HPDE6-E6E7 (cell line): Measurements from ENCODE around the gene TBRG1.

Source experiments
- DNase-seq: peaks from one replicate; pipeline ENCODE4 v3.0.0; 2011; ENCODE audit warnings: missing footprints; ENCODE audit errors: extremely low spot score

TBRG1 gene

DNA sequence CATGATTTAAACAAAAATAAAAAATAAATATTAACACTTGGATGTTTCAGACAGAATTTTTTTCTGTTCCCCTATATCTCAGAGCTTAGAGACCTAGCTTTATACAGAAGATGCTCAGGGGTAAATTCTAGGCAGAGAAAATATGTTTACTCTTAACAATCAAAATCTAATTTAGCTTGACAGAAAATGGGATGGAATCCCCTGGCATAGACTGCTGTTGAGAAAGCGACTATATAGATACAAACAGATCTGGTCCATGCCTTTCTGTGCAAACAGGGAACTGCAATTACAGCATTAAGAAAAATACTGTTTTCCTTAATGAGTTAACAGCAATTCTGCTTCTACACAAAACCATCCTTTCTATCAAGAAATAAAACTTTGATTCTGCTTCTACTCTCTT, 36.3 kb downstream of the TBRG1 start:
- no peak for DNase-seq

DNA sequence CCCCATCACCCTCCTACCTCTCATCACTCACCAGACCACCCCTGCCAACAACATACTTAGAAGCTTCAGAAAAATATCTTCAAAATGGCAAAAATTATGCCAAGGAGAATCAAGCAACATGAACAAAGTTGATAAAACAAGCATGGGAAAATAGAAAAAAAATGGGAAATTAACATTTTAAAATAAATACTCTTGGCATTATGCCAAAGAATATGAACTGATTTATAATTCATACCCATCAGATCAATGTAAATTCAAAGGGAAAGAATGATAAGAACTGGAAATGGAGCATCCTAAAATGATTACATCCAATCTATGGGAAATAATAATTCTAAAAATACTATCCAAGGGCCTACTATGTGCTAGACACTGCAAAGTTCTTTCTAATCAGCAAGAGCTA, 38.9 kb downstream of the TBRG1 start:
- no peak for DNase-seq

DNA sequence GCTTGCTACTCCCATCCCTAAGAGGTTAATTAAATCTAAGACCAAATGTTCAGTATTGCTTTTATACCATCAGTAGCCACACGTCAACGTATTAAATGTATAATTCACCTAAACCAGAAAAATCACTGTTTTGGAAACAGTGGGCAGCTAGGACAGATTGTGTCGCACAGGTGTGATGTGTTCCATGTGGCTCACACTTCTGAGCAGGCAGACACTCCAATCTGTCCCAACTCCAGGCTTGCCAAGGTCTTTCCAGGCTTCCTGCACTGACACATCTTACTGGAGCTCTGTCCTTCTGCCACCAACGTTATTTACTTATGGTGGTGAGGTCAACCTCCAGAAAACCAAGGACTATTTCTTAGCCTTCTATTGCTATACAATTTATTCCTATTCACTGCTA, 39.4 kb downstream of the TBRG1 start:
- DNase-seq: no peak

DNA sequence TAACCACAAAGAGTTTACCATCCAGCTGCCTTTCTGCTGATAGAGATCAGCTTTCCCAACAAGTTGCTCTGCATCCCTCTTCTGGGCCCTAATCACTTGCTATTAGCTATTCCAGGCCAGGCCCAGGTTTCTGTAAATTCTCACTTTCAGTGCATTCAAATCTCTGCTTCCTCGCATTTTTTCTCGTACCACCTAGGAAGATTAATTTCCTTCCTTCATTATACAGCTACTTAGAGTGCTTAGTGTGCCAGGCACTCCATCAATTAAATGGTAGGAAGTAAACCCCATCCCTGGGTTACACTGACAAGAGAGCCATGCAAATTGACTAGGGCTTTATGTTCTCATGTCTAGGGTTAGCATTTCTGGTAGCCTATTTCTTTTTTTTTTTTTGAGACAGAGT, 41.2 kb downstream of the TBRG1 start:
- no peak for DNase-seq

DNA sequence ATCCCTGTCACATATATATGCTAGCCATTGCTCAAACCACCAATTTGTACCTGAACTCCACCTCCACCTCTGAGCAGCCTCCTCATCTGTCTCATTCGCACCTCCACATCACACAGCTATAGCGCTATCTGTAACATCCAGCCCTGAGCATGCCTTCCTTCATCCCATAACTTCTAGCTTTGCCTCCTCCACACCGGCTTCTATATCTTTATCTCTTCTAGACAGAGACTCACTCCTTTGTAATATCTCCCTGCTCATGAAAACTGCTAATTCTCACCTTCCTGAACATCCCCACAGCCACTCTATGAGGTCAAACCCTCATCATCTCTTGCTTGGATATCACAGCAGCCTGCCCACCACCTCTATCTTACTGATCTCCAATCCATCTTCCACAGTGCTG, 44.9 kb downstream of the TBRG1 start:
- no peak for DNase-seq

DNA sequence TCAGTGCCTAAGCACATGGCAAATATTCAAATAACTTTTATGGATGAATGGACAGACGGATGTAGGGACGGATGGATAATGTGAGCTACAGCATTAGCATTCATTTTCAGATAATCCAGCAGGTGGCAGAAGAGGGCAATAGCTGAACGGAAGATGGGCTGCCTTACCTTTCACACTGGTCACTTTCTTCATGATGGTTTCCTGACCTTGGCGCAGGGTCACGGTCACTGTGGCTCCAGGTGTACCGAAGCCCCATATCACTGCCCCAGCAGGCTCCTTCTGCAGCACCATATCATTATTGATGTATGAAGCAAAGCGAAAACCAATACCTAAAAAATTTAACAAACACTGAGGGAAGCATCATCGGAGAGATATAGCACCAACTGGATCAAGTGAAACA, 46.5 kb downstream of the TBRG1 start:
- DNase-seq: peak; percentile 59

DNA sequence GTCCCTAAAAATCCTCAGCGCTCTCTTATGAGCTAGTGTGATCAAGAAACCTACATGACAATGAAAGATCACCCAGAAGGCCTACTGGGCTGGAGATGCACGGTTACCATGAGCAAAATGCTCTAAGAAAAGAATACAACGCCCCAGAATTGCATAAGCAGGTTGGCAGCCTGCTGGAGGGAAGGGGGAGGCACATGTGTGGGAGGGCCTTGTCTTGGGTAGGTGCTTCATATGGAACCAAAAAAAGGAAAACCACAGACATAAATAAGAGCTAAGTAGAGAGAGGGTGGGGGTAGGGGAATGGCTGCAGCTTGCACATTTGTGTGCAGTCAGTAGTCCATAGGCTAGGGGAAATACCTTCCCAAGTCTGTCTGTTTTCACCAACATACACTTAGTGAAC, 48.1 kb downstream of the TBRG1 start:
- no peak for DNase-seq

DNA sequence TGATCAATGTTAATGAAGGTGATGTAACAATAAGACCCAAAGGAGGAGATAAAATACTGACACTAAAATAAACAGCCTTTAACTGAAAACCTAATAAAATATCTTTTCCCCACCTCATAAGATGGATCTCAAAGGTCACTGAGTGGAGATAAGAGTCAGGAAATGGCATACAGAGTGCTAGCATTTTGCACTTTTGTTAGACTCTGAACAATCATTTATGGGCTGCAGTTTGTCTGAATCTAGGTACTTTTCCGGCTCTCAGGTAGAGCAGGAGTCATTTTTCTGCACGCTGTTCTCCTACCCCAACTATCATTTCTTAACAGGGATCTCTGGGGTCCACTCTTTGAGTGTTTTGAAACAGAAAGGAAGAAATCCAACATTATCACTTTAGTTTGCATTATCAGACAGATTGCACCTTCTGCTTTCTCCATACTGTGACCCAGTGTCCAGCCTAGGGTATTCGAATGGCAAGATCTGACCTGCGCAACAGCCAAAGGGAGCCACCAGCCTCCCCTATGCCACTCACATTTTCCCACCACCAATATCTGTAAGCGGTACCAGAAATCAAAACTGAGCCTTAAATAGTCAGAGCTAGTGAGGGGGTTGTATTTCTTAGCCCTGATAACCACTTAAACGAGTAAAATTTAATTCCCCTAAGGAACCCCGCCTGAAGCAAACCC, 50.0 kb downstream of the TBRG1 start:
- no peak for DNase-seq

DNA sequence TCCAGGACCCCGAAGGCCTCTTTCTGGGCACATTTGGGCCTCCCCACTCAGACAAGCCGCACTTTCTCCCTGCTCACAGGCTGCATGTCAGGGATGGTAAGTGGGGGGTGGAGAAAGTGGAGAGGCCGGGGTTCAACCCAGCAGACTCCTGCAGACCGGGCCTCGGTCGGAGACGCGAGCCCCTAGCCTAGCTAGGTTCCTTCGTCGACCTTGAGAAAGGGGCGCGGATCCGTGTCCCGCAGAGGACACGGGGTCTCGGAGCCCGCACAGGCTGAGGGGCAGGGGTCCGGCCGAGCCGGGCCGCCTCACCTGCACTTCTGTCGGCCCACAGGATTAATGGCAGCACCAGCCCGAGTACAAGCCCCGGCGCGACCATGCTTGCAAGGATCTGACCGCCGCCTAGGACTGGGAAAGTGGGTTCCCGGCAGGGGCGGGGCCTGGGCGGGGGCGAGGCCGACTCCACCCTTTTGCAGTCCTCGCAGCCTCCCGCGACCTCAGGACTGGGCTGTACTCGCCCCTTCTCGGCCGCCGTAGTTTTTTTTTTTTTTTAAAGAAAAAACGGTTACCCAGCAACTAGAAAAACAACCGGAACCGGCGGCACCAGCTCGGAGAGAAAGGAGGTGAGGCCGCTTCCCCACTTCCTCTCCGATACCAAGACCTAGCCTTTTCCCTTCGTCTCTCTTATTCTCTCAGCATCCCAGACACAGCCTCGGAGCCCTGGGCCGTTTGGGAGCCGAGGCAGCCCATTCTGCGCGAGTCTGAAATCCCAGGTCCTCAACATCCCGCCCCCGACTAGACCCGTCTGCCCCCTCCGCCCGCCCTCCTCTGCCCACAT, 50.9 kb downstream of the TBRG1 start, which contains the start of the genes SIAE and SPA17:
Gene SIAE, minus strand, starts transcription at position 407 of the 835 bp plus-strand sequence. Its CDS starts 31 bp downstream, at position 376.
Gene SPA17, plus strand, starts transcription at position 572 of the 835 bp plus-strand sequence. CDS start 1,361 bp downstream, outside the sequence.
- DNase-seq: peak; percentile 92

DNA sequence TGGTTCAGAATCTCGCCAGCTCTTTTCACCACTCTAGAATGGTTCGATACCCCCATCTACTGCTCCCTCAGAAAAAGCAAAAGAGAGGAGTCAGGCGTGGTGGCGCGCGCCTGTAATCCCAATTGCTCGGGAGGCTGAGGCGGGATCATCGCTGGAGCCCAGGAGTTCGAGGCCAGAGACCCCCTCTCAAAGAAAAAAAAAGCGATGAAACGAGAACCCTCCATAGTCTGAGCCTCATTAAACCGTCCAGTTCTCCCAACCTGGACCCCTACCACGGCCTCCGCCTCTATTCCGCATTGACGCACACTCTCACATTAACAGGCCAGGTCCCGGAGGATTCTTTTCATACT, 51.5 kb downstream of the TBRG1 start:
- no peak for DNase-seq

DNA sequence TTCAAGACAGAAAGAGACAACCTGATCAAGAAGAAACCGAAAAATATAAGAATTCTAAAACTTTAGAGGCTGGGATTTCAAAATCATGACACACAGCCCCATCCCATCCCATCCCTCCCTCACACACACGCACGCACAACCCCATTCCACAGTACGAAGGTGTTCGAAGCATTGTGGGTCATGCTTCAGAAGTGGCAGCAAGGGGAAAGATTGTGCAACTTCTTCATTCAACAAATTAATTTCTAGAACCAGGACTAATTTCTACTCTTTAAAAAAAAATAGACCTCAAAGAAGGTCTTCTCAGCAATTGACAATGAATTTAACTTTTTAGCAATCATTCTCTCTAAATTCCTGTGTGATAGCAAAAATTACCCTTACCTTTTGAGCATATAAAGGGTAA, 51.9 kb downstream of the TBRG1 start:
- DNase-seq: no peak

DNA sequence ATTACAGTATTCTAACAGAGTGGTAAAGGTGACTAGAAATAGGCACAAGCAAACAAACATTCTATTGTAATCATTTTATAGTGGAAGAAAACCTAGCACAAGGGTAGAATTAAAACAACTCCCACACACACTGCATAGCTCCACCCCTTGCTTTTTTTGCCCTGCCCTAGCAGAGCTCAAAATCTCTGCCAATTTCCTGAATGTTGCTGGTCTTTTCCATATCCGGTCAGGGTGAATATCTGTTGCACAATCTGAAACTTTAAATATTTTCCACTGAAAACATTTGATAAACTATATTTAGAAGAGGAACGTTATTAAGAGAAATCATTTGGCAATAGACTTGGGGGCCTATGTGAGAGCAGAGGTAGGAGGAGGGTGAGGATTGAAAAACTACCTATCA, 53.7 kb downstream of the TBRG1 start:
- DNase-seq: no peak

DNA sequence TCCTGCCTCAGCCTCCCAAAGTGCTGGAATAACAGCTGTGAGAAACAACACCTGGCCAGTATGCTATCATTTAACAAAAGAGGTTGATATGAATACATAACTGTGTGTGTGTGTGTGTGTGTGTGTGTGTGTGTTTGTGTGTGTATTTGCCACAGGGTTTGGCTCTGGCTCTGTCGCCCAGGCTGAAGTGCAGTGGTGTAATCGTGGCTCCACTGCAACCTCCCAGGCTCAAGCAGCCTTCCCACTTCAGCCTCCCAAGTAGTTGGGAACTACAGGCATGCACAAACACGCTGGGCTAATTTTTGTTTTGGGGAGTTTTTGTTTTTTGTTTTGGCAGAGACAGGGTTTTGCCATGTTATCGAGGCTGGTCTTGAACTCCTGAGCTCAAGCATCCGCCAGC, 55.8 kb downstream of the TBRG1 start:
- DNase-seq: no peak

DNA sequence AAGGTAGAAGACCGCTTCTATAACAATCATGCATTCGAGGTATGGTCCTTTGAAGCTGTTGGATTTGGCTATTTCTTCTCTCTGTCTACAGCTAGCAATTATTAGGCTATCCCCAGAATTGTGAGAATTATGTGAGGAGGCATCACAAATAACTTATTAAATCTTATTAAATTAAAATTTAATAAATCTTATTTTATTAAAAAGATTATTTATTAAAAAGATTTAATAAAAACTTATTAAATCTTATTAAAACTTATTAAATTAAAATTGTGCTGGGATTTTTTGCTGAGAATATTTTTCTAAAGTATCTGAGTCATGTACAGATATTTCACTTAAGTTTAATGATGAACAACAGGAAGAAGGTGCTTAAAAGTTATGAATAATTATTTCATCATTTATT, 58.8 kb downstream of the TBRG1 start:
- no peak for DNase-seq

DNA sequence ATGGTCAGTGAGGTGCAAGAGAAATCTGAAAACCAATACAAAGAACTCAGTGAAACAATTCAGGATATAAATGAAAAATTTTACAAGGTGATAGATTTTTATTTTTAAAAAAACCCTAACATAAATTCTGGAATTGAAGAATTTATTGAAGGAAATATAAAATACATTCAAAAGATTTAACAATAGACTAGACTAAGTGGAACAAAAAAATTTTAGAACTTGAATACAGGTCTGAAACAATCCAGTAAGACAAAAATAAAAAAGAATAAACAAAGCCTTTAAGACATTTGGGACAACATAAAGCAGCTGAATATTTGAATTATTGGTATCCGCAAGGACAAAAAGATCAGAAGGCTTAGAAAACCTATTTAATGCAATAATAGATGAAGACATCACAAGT, 59.8 kb downstream of the TBRG1 start:
- no peak for DNase-seq
